Mucosa of descending colon (tissue), 3 donors: ENCODE measurements around the gene TCF12. TPM values are rescaled to one million over a fixed set of nuclear protein-coding genes. Genes with fewer than 3 reads are reported as not detected.

Experiments
- ATAC-seq: fragments of 200-7000 bp; cut with Tn5 transposase; one replicate; pipeline ENCODE4 v1.9.1; 2020; ENCODE audit warnings: mild to moderate bottlenecking, moderate library complexity
- DNase-seq, 3 donors: peaks; one replicate each; pipeline ENCODE4 v3.0.0-alpha.2; 2020
- H3K36me3 ChIP-seq: fragments of 200-600 bp; one replicate; pipeline ENCODE4 v1.8.0; 2021; ENCODE audit warnings: low read depth, mild to moderate bottlenecking
- H3K4me1 ChIP-seq: fragments of 200-600 bp; one replicate; pipeline ENCODE4 v1.8.0; 2021; ENCODE audit warnings: low read depth, mild to moderate bottlenecking
- H3K4me3 ChIP-seq: fragments of 200-600 bp; one replicate; pipeline ENCODE4 v1.8.0; 2021; ENCODE audit warnings: mild to moderate bottlenecking
- H3K9me3 ChIP-seq: fragments of 200-600 bp; one replicate; pipeline ENCODE4 v1.8.0; 2021; ENCODE audit warnings: mild to moderate bottlenecking
- CTCF ChIP-seq: fragments of 200-600 bp; IDR thresholded peaks from one replicate; pipeline ENCODE4 v1.8.0; 2022; ENCODE audit warnings: antibody characterized with exemption, mild to moderate bottlenecking
- intact Hi-C, 2 donors: fragments of 100-400 bp; cut with DNase I in 1 of 2; cut with micrococcal nuclease in 1 of 2; formaldehyde crosslinking; loops; one replicate each; pipeline versions ENCODE4 v1.11.0 to v1.11.1; 2022; cut with DNase I, micrococcal nuclease
- total RNA-seq, 3 donors: library from RNA; stranded (reverse); fragmentation: NEBNext Ultra II Directional in 2 of 3; extraction: Animal tissue kit (Norgen Biotek cat#: 25700) in 2 of 3; gene quantifications; one replicate each; pipeline versions ENCODE4 v1.2.1 to v1.2.4, GENCODE V29; 2021 to 2023
- donor health status: DM: no; HTN: no; CAD: no; lungs with moderate emphysema.
- donor health status: DM: no; HTN: no; CAD: no.
- donor health status: DM: no; HTN: yes; CAD: no.

TCF12 gene
- total RNA-seq, 3 donors from 2014 or later: 74.1 to 118 (median 106) TPM

- Histone ChIP-seq H3K36me3 (no peaks in the 10 kb centered on the region), H3K9me3 (no peaks in the 10 kb centered on the region), H3K4me3 (no peak overlapping the region), H3K4me1 (no peaks in the 10 kb centered on the region)
- ATAC-seq: no peak
- DNase-seq: no peak
- no peak for TF ChIP-seq CTCF
- intact Hi-C loops: no loop called here
Observed at GRCh38 chr15:57090496-57090859, 172.0 kb downstream of the TCF12 start.

- no peak overlapping the region for H3K4me3 ChIP-seq
- no peak for TF ChIP-seq CTCF
- no peak for DNase-seq
- intact Hi-C loops: no loop called here
- no peaks in the 10 kb centered on the region for H3K9me3 ChIP-seq
- H3K4me1 ChIP-seq: no peaks in the 10 kb centered on the region
- no peaks in the 10 kb centered on the region for H3K36me3 ChIP-seq
- ATAC-seq: no peak
Observed at GRCh38 chr15:57091636-57092035, 173.2 kb downstream of the TCF12 start.

DNA sequence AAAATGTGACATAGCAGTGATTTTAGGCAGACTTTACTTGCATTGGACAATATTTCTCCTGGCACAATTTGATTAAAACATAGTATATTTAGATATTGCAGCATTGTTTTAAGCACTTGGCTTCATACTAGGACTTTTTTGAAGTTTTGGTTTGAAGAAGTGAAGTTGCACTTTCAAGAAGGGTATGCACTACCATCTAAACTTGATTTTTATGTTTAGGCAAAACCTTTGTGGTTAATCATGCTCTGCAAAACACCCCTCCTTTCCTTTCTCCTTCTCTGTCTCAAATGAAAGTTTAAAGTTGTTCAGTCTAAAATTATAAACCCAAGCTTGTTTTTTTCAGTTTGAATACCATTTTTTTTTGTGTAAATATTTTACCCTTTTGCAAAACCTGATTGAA, 173.8 kb downstream of the TCF12 start:
- H3K9me3 ChIP-seq: no peaks in the 10 kb centered on the region
- H3K4me1 ChIP-seq: no peaks in the 10 kb centered on the region
- DNase-seq (no peak), ATAC-seq (no peak)
- H3K36me3 ChIP-seq: no peaks in the 10 kb centered on the region
- no peak for TF ChIP-seq CTCF
- no peak overlapping the region for H3K4me3 ChIP-seq
- intact Hi-C loops: no loop called here

DNA sequence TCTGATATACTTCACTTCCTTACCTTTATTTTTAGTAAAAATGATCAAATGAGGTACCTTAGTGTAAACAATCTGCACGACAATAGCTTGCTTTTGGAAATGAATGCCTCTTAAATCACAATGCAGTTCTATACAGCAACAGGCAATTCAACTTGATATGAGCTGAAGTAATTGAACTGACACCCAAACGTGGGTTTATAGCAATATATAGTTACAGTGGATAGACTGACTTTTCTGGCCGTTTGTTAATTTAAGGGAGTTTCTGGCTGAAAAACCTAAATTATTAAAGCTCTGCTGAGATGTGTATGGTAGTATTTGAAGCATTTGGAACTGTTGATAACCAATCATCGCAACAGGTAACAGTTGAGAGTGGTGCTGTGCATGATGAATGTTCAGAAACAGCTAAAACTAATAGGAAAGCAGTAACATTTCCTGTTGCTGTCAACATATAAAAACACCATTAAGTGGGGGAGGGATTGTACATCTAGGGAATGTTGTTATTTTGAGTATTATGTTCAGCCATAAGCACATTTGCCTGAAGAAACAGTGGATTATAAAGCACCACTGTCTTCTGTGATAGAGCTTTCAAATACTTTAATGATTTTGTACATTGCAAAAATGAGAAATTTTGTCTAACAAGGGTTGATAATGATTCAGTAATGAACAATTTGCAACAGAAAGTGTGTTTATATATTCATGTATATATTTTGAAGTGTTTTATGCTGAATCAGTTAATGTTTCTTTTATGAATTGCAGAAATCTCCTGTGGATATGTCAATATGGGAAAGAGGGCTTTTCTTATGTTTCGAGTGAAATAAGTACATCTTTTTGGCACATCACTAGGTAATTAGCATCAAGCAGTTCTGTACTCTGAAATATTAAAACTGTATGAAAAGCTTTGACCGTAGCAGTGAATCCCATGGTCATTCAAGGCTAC, 176.1 kb downstream of the TCF12 start:
- no peak for DNase-seq
- Histone ChIP-seq H3K9me3 (no peaks in the 10 kb centered on the region), H3K36me3 (no peaks in the 10 kb centered on the region), H3K4me1 (no peaks in the 10 kb centered on the region), H3K4me3 (no peak overlapping the region)
- intact Hi-C loops: no loop called here
- TF ChIP-seq CTCF: no peak
- no peak for ATAC-seq

- Histone ChIP-seq H3K36me3 (no peaks in the 10 kb centered on the region), H3K4me3 (no peak overlapping the region), H3K4me1 (peaks cover 4% of the 10 kb centered on the region), H3K9me3 (no peaks in the 10 kb centered on the region)
- TF ChIP-seq CTCF: no peak
- intact Hi-C loops: no loop called here
- DNase-seq: no peak
- ATAC-seq: no peak
Observed at GRCh38 chr15:57095896-57096295, 177.5 kb downstream of the TCF12 start.
